H1 (cell line): ENCODE data around the gene MEX3B. TPM values are rescaled to one million over a fixed set of nuclear protein-coding genes. Genes with fewer than 3 reads are reported as not detected.

Experiments
- RNF2 ChIP-seq: fragments of 200-900, 300-1000 bp; sonication (generic); IDR thresholded peaks from 2 replicates; pipeline ENCODE4 v1.7.1; 2016; ENCODE audit warnings: borderline replicate concordance, low read depth, mild to moderate bottlenecking, antibody characterized with exemption, low read length; ENCODE audit not compliant: poor library complexity, severe bottlenecking; ENCODE audit errors: missing control alignments
- polyA plus RNA-seq, 7 experiments: library from polyadenylated mRNA; depleted of rRNA in 3 of 7; stranded (reverse) in 5 of 7; unstranded in 2 of 7; fragments of >200 nt in 5 of 7; fragments of 200-250 nt in 2 of 7; gene quantifications; 1 replicate in 5 of 7; 2 replicates in 1 of 7; 4 replicates in 1 of 7; pipeline versions ENCODE4 v1.2.1 to v1.2.3, GENCODE V29; 2011 to 2013; ENCODE audit warnings: missing spikeins in 2 of 7, mixed read lengths in 2 of 7
- total RNA-seq: library from RNA; stranded (reverse); fragmentation: NEBNext Ultra II Directional; extraction: Animal tissue kit (Norgen Biotek cat#: 25700); gene quantifications from 2 replicates; pipeline ENCODE4 v1.2.1, GENCODE V29; 2021

The MEX3B gene
- total and polyA plus RNA-seq, 2 of the 8 experiments (the other 6 are each of a cell fraction or from before 2014, with no cell fraction given): 8.0 to 15.9 TPM

- no peak for TF ChIP-seq RNF2
Measured at GRCh38 chr15:82093325-82093724, 47.5 kb upstream of the MEX3B start (continued).
